WTC11 (cell line): ENCODE data around the gene ASMTL. TPM values are rescaled to one million over a fixed set of nuclear protein-coding genes. Genes with fewer than 3 reads are reported as not detected.

Experiments
- ATAC-seq: fragments of 200-7000 bp; cut with Tn5 transposase; 2 replicates; pipeline ENCODE4 v1.10.0; 2021; ENCODE audit warnings: mild to moderate bottlenecking, moderate library complexity
- CTCF ChIA-PET: fragments of 300-600 bp; sonication (Branson Sonifier 250); formaldehyde crosslinking; loops from one replicate; lab custom pipeline; 2021; ENCODE audit warnings: antibody characterized with exemption; lab: Charles Lee
- POLR2A ChIA-PET: fragments of 350-600 bp; sonication (Branson Sonifier 250); formaldehyde crosslinking; loops from one replicate; lab custom pipeline; 2021; ENCODE audit warnings: antibody characterized with exemption; lab: Charles Lee
- DNase-seq: peaks from one replicate; pipeline ENCODE4 v3.0.0; 2021; ENCODE audit warnings: low spot score
- H3K27ac Mint-ChIP-seq: 2 replicates; pipeline ENCODE4 v1.8.0; 2021; ENCODE audit warnings: mixed read lengths
- H3K27me3 Mint-ChIP-seq: 2 replicates; pipeline ENCODE4 v1.8.0; 2021; ENCODE audit warnings: low read depth, mild to moderate bottlenecking, moderate library complexity, mixed read lengths
- H3K36me3 Mint-ChIP-seq: 2 replicates; pipeline ENCODE4 v1.8.0; 2021; ENCODE audit warnings: mixed read lengths
- H3K4me1 Mint-ChIP-seq: 2 replicates; pipeline ENCODE4 v1.8.0; 2022; ENCODE audit warnings: mixed read lengths
- H3K4me3 Mint-ChIP-seq: 2 replicates; pipeline ENCODE4 v1.8.0; 2021; ENCODE audit warnings: mild to moderate bottlenecking, moderate library complexity, mixed read lengths
- H3K9me3 Mint-ChIP-seq: 2 replicates; pipeline ENCODE4 v1.8.0; 2021; ENCODE audit warnings: mixed read lengths
- ATF2 ChIP-seq: sonication (generic); formaldehyde crosslinking; IDR thresholded peaks from 2 replicates; pipeline ENCODE4 v1.8.1; 2022; ENCODE audit warnings: low read depth, missing genetic modification reagents, borderline replicate concordance
- CREM ChIP-seq: sonication (generic); formaldehyde crosslinking; IDR thresholded peaks from 2 replicates; pipeline ENCODE4 v1.8.1; 2022; ENCODE audit warnings: mild to moderate bottlenecking, missing genetic modification reagents, moderate library complexity
- CTCF ChIP-seq: fragments of 200-600 bp; IDR thresholded peaks from 2 replicates; pipeline ENCODE4 v1.8.0; 2022; ENCODE audit warnings: antibody characterized with exemption
- FOXJ3 ChIP-seq: sonication (generic); formaldehyde crosslinking; IDR thresholded peaks from 2 replicates; pipeline ENCODE4 v1.9.0; 2021; ENCODE audit warnings: missing genetic modification reagents, mild to moderate bottlenecking, borderline replicate concordance
- FOXK1 ChIP-seq: sonication (generic); formaldehyde crosslinking; IDR thresholded peaks from 2 replicates; pipeline ENCODE4 v1.8.0; 2022; ENCODE audit warnings: mild to moderate bottlenecking, moderate library complexity, missing genetic modification reagents
- FOXP1 ChIP-seq: sonication (generic); formaldehyde crosslinking; IDR thresholded peaks from 2 replicates; pipeline ENCODE4 v1.8.0; 2022; ENCODE audit warnings: missing genetic modification reagents, mild to moderate bottlenecking, moderate library complexity, borderline replicate concordance
- FOXP4 ChIP-seq: sonication (generic); formaldehyde crosslinking; IDR thresholded peaks from 2 replicates; pipeline ENCODE4 v1.8.0; 2022; ENCODE audit warnings: mild to moderate bottlenecking, missing genetic modification reagents
- GTF2I ChIP-seq: fragments of 250-450 bp; sonication (Bioruptor Pico); conservative IDR thresholded peaks from 2 replicates; pipeline ENCODE4 v1.4.0; 2021; ENCODE audit warnings: mild to moderate bottlenecking
- HMGA2 ChIP-seq: fragments of 250-450 bp; sonication (Bioruptor Pico); IDR thresholded peaks from 2 replicates; pipeline ENCODE4 v1.4.0; 2021; ENCODE audit warnings: mild to moderate bottlenecking, moderate library complexity
- IRF1 ChIP-seq: sonication (generic); formaldehyde crosslinking; IDR thresholded peaks from 2 replicates; pipeline ENCODE4 v1.8.0; 2023; ENCODE audit warnings: missing genetic modification reagents
- MLX ChIP-seq: sonication (generic); formaldehyde crosslinking; IDR thresholded peaks from 2 replicates; pipeline ENCODE4 v1.8.1; 2023; ENCODE audit warnings: mild to moderate bottlenecking, missing genetic modification reagents, moderate library complexity
- NFE2L1 ChIP-seq: sonication (generic); formaldehyde crosslinking; IDR thresholded peaks from 2 replicates; pipeline ENCODE4 v1.8.1; 2023; ENCODE audit warnings: missing genetic modification reagents
- NR3C1 ChIP-seq: sonication (generic); formaldehyde crosslinking; conservative IDR thresholded peaks from 2 replicates; pipeline ENCODE4 v1.8.1; 2023; ENCODE audit warnings: low read depth, mild to moderate bottlenecking, missing genetic modification reagents
- PRRX2 ChIP-seq: fragments of 250-450 bp; sonication (Bioruptor Pico); IDR thresholded peaks from 2 replicates; pipeline ENCODE4 v1.8.0; 2021; ENCODE audit warnings: mild to moderate bottlenecking
- TP53 ChIP-seq: sonication (generic); formaldehyde crosslinking; IDR thresholded peaks from 2 replicates; pipeline ENCODE4 v1.8.1; 2023; ENCODE audit warnings: mild to moderate bottlenecking, missing genetic modification reagents
- ZNF232 ChIP-seq: sonication (generic); formaldehyde crosslinking; IDR thresholded peaks from 2 replicates; pipeline ENCODE4 v1.8.0; 2022; ENCODE audit warnings: mild to moderate bottlenecking, missing genetic modification reagents
- ZNF281 ChIP-seq: sonication (generic); formaldehyde crosslinking; IDR thresholded peaks from 2 replicates; pipeline ENCODE4 v1.8.0; 2023; ENCODE audit warnings: mild to moderate bottlenecking, missing genetic modification reagents
- ZNF425 ChIP-seq: fragments of 250-450 bp; sonication (Bioruptor Pico); conservative IDR thresholded peaks from 2 replicates; pipeline ENCODE4 v1.9.0; 2021; ENCODE audit warnings: mild to moderate bottlenecking
- ZNF512 ChIP-seq: sonication (generic); formaldehyde crosslinking; IDR thresholded peaks from 2 replicates; pipeline ENCODE4 v1.8.1; 2022; ENCODE audit warnings: missing genetic modification reagents, borderline replicate concordance
- total RNA-seq: library from RNA; stranded (reverse); gene quantifications from 3 replicates; pipeline ENCODE4 v1.2.3, GENCODE V29; 2021

Gene ASMTL
- total RNA-seq, 1 experiment from 2014 or later = 70.6 TPM

- TF ChIP-seq CTCF (no peak), ZNF281 (CRISPR knock-in tag) (no peak), IRF1 (CRISPR knock-in tag) (no peak), HMGA2 (CRISPR knock-in tag) (no peak), MLX (CRISPR knock-in tag) (no peak), ZNF232 (no peak), FOXK1 (CRISPR knock-in tag) (no peak), PRRX2 (CRISPR knock-in tag) (no peak), NR3C1 (CRISPR knock-in tag) (no peak), ZNF425 (no peak), FOXP1 (CRISPR knock-in tag) (no peak)
Observed at GRCh38 chrX:1464971-1465285, 12.2 kb upstream of the ASMTL start (continued).

- ChIA-PET CTCF (no interaction called here), POLR2A (no interaction called here)
- Mint-ChIP-seq H3K27ac (no peak overlapping the region), H3K27me3 (peaks cover 49% of the 10 kb centered on the region), H3K4me1 (peaks cover 10% of the 10 kb centered on the region), H3K9me3 (no peaks in the 10 kb centered on the region; the same call in 1 of the 2 replicates), H3K4me3 (no peak overlapping the region), H3K36me3 (no peaks in the 10 kb centered on the region)
- DNase-seq (no peak), ATAC-seq (no peak)
- TF ChIP-seq CREM (CRISPR knock-in tag) = no peak
Observed at GRCh38 chrX:1464041-1464970, 11.6 kb upstream of the ASMTL start.

- H3K4me3 Mint-ChIP-seq = no peak overlapping the region
- CTCF ChIA-PET = no interaction called here
- no peak for TF ChIP-seq ATF2 (CRISPR knock-in tag)
- no peak for TF ChIP-seq FOXJ3 (CRISPR knock-in tag)
- TF ChIP-seq ZNF512 (CRISPR knock-in tag) = no peak
- no peak for TF ChIP-seq NFE2L1
- TF ChIP-seq TP53 (CRISPR knock-in tag) = no peak
- no peak for TF ChIP-seq GTF2I (CRISPR knock-in tag)
- TF ChIP-seq FOXP4 = no peak
- TF ChIP-seq ZNF232 = no peak
Observed at GRCh38 chrX:1463581-1463980, 10.9 kb upstream of the ASMTL start.

More at GRCh38 chrX:1463581-1463980, 10.9 kb upstream of the ASMTL start:
- ATAC-seq (no peak), DNase-seq (no peak)
- H3K4me1 Mint-ChIP-seq = peaks cover 10% of the 10 kb centered on the region
- POLR2A ChIA-PET = no interaction called here
- no peaks in the 10 kb centered on the region for H3K36me3 Mint-ChIP-seq
- H3K9me3 Mint-ChIP-seq = no peaks in the 10 kb centered on the region; the same call in 1 of the 2 replicates
- peaks cover 49% of the 10 kb centered on the region for H3K27me3 Mint-ChIP-seq
- no peak overlapping the region for H3K27ac Mint-ChIP-seq
